ENCODE data around the gene TAF3.

The TAF3 gene

DNA sequence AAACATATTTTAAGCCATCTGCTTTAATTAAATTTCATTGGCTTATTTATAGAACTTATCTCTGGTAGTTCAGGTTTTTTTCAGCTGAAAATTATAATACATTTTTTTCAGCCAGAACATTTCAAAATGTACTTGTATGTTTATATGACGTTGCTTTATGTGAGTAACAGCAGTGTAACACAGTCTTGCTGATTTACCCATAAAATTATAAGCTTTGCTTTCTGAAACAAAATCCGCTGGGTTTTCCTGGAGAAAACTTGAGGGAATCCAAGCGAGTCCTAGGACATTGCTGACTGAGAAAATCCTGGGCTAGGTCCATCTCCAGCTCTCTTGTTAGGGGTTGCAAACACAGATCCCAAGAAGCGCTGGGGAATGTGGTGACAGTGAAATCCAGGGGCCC, 124.0 kb downstream of the TAF3 start:
- DNase-seq = no peak

DNA sequence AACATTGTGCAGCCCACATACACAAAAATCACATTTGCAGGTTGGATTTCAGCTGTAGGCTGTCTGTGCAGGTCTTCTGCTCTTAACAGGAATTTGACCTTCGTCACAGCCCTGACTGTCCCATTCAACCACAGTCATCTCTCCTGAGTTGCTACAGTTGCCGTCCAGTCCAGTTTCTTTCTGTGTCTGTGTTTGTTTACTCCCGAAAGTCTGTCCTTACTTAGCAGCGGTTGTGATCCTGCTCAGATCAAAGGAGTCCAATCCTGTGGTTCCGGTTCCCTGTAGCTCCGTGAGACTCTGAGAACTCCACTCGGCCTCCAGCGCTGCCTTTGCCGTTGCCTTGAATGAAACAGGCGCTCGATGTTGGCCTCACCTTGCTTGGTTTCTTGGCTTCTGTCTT, 124.6 kb downstream of the TAF3 start:
- DNase-seq = no peak

DNA sequence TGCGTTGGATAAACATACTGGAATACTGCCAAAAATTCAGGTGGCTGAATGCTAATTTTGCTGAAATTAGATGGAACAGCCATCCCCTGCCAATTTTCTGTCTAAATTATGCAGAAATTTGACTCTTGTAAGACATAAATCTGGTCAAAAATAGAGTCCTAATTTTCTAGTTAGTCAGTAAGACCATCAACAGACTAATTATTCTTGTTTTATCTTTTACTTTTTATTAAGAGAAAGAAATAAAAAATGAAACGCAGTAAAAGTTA, 125.8 kb downstream of the TAF3 start:
- DNase-seq = no peak

DNA sequence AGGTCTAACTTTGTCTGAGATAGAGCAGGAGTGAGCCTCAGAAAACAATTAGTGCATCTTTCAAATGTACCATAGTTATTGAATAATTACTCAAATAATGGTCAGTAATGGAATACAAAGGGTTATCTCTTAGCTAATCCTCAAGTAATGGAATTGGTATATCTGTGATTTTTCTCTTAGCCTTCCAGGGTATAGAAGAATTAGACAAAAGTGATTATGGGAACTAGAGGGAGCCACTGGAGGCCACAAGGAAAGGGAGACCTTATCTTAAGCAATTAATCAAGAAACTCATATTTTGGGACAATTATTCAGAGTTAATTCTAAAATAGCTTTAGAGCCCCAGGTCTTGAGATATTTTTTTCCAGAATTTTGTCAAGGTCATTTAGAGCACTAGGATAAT, 126.2 kb downstream of the TAF3 start:
- DNase-seq = no peak

DNA sequence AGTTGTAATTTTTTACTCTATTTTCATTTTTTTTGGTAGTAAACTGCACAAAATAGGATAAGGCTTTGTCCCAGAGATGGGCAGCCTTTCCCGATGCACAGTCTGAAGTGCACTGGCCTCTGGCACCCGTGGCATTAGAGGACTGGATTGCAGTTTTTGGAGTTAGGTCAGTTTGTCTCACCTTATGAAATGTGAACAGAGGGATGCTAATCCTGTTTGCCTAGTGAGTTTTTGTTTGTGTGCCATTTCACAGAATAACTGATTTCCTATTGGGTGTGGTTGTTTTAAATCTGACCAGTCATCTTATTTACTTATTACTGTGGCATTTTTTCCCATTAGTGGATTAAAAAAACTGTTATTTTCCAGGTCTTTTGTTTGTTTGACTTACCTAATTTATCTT, 126.7 kb downstream of the TAF3 start:
- no peak for DNase-seq

DNA sequence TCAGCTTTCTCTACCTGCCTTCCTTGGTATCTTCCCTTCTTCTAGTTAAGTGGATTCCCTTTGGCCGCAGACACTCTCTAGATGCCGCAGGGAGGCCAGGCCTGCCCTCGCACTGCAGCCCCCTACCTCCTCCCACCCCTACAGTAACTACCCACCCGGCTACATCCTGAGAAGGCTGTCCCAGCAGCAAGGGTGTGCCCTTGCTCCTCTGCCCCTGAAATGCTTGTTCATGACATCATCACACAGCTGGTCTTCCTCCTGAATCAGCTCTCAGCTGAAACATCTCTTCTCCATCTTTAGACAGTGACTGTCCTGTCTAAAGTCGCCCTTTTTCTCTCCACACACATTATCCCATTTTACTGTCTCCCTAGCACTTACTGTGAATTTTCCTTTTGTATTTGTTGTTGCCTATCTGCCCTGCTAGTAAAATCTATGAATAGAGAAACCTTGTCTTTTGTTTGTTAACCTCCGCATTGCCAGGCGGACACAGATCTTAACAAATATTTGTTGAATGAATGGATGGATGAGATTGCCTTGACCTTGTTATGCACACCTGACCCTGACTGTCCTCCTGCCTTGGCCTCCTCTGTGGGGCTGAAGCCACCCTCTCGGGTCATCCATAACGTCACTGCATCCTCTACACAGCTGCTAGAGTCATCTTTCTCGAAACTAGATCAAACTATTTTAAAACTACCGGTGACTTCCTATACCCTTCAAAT, 127.3 kb downstream of the TAF3 start:
- DNase-seq = no peak

DNA sequence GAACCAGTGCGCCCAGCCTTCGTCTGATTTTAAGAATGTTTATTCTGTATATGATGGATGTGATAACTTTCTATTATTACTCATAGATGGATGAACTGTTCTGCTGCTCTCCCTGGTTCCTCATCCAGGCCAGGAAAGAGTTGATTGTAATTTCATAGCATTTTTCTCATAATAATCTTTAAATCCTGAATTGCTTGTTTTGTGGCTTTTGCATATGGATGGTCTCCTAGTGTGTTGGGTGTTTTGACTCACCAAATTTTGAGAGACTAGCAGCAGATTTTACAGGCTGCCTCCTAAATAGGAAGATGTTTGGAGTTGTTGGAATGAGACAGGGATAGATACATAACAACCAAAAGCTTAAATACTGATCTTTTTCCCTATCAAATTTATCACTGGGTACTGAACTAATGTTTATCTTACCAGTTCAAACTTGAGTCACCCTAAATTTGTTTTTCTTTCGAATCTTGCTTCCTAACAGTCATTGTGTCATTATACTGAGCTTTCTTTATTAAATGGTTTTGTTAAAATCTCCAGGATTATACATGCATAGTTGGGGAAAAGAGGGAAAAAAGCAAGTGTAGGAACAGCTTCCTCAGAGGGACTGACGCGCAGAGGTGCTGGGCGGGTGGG, 130.2 kb downstream of the TAF3 start:
- no peak for DNase-seq

DNA sequence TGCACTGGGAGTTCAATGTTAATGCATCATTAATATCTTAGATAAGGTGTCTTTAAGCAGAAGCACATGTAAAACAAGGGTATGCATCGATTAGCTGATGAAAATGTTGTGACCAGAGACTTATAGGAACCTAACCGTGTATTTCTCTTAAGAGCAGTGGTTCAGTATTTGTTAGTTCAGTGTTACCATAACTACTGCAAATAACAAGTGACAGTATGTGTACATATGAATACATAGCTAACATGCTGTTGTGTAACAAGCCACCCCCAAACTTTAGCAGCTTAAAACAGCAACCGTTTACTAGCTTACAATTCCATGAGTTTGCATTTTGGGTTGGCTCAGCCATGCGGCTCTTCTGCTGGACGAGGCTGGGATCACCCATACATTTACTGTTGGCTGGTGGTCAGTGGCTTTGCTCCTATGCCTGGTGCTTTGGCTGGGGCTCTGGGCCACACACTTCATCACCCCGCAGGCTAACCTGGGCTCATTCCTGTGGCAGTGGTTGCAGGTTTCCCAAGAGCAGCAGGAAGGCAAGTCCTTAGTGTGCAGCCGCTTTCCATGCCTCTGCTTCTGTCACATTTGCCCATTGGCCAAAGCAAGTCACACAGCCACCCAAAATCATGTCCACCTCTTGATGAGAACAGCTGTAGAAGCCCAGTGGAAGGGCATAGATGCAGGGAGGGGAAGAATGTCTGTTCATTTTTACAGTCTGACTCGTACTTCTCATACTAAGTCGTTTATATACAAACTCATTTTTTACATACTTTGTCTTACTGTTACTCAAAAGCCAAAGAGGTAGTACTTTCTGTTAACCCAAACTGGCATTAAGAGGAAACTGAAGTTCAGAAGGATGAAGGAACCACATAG, 132.9 kb downstream of the TAF3 start:
- no peak for DNase-seq

DNA sequence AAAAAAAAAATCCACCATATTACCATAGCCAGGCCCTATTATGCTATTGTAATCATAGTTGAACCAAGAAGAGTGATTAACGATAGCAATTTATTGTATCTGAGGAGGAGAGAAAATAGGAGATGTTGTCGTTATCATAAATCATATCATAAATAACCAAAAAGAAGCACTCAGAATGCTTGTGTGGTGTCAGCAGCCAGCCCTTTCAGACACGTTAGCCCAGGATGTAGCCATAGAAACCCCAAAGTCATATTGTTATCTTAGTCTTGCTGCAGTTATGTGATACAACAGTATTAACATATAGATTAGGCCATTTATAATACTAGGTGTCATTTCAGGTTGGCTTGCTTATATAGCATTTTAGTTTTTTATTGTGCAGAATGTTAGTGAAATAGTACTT, 134.0 kb downstream of the TAF3 start:
- DNase-seq = no peak

DNA sequence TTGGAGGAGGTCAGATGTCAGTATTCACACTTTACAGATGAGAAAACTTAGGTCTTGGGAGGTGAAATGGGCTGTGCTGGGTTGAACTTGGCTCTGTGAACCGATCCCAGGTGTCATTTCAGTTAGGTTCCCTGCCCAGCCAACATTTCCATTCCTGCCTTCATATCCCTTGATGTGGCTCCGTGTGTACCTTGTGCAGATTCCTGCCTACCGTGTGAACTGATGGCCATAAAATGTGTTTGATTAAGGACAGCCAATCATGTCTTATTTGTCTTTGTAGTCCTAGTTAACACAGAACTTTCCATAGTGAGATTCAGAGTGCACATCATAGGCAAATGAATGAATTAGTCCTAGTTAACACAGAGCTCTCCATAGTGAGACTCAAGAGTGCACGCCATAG, 135.1 kb downstream of the TAF3 start:
- no peak for DNase-seq

DNA sequence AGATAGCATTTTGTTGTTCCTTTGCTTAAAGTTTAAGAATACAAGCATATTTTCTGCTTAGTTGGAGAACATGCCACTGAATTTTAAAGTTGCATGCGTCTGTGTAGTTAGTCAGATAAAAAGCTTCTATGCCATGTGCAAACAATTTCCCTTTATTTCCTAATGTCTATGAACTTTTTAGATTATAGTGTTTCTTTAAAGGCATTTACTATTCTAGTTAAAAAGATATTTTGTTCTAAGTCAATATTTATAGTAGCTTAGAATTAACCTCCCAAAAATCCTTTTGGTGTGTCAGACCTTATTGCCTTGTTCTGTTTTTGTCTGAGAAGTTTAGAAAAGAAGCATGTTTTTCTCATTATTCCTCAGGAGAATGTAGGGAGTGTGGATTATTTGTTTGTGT, 137.1 kb downstream of the TAF3 start:
- DNase-seq = no peak

DNA sequence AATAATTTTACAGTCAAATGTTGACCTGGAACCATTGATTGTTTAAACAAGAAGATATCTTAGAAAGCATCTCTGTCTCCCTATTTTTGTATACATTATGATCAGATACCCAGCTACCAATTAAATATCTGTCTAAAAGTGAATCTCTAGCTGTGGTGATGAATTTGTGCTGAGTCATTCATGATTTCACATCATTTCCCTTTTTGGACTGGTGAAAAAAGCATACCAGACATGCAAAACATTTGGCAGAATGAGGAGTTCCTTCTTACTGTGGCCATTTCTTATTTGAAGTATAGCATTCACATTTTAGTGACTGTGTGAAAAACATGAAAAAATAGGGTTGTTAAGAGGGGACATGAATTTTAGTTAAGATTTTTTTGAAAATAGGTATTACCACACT, 138.2 kb downstream of the TAF3 start:
- no peak for DNase-seq

DNA sequence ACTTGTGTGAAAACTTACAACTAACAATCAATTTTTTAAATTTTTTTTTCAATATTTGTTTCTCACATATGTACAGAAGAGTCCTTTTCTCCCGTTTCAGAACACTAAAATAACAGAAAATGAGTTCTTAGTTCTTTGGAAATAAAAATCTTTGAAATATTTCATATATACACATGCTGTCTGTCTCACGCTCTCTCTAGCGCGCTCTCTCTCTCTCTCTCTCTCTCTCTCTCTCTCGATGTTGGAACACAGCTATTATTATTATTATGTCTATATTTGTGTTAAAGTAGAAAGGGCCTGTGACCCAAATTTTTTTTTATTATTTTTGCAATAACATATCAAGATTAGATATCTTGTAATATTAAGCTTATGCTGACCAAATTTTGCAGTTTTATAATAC, 139.3 kb downstream of the TAF3 start:
- DNase-seq = no peak

DNA sequence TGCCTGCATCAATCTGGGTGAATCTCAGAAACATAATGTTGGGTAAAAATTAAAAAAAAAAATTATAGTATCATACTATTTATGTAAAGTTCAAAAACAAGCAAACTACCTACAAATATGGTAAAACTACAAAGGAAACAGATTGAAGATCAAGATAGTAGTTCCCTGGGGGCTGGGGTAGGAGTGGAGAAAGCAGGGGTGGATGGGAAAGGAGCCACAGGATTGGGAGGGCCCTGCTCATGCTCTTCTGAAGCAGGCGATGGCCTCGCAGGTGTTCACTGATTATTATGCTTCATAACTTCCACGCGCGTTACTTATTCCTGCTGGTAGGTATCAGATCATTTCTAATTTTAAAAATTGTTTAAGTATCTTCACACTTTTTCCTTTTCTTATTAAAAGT, 140.1 kb downstream of the TAF3 start:
- DNase-seq = no peak

DNA sequence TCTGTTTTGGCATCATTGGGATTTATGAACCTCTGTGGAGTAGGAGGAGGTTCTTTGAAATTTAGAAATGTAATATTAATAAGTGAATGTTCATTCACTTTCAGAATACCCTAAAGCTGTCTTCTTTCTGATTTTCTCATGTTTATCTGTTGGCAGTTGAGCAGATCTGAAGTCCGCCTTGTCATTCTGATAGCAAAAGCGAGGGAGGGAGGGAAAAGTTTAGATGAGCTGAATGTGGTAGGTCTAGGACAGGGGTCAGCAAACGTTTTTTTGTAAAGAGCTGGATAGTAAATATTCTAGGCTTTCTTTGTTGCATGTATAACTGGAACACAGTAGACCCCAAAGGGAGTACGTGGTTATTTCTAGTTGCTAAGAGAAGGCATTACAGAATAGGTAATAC, 141.8 kb downstream of the TAF3 start:
- DNase-seq = no peak

DNA sequence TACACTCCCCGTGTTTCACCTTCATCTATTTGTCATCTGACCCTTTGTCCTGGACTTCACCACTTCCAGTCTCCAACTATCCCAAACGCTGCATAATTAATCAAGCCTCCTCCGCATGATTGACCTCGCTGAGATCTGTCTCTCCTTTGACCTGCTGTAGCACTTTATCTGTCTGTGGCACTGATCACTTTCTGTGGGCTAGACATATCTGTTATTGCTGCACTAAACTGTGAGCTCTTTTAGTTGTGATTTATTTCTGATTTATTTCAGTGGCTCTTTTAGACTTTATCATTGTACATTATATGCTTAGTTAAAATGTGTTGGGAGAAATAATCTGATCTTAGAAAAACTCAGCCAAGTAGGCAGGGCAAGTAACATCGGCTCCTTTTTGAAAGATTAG, 144.3 kb downstream of the TAF3 start:
- no peak for DNase-seq

DNA sequence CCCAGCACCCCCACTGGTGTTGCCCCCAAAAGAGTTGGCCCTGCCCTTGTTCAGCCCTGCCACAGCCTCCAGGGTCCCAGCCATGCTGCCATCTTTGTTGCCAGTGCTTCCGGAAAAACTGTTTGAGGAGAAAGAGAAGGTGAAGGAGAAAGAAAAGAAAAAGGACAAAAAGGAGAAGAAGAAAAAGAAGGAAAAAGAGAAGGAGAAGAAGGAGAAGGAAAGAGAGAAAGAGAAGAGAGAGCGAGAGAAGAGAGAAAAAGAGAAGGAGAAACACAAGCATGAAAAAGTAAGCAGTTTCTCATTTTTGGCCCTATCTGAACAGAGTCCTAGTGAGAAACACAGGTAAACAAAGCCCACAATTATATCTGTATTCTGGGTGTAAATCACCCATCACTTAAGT, 147.2 kb downstream of the TAF3 start:
- DNase-seq = no peak

DNA sequence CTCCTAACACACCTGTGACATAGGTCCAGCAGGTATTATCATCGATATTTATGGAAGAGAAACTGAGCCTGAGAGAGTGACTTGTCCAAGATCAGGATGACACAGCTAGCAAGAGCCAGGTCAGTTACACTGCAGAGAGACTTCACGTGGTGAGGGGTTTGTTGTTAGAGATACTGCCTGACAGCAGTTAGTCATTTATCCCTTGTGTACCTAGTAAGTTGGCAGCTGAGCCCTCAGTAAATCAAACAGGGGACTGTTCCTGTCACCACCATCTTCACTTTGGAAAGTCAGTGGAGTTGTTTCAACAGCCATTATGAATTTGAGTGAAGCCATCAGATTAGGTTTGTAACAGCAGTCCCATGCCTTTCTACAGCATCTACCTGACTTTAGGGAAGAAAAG, 148.7 kb downstream of the TAF3 start:
- no peak for DNase-seq

DNA sequence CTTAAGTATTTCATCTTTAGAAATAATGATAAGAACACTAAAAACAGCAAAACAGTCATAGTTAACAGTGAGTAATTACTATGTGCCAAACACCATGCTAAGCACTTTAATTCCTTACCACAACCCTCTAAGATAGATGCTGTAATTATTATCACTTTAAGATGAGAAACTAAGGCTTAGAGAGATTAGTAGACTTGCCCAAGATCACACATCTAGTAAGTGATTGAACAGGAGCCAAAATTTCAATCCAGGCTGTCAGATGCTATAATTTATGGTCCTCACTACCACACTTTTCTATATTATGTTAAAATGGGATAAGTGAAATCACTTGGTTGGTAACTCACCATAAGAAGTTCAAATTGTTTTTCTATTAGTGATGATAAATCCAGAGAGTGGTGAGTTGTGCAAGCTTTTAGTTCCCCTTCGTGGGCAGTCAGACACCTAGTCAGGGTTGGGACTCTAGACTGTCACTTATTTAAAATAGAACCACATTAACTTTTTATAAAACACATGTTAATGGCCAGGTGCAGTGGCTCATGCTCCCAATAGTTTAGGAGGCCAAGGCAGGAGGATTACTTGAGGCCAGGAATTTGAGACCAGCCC, 150.3 kb downstream of the TAF3 start:
- no peak for DNase-seq

DNA sequence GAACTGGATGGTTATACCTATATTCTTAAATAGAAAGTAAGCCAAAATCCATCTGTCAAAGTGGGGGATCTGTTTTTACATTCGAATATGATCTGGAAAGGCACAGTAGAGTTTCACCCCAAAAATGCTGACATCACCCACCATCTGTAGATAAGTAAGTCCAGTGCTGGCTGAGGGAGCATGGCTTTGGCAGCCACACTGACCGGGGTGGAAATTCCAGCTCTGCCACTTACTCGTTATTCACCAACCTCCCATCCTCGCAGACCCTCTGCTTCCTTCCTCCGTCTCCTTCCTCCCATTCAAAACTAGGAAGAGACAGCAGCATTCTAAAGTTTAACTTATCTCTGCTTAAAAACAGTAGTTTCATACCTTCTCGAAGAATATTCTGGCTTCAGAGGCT, 151.3 kb downstream of the TAF3 start:
- no peak for DNase-seq

DNA sequence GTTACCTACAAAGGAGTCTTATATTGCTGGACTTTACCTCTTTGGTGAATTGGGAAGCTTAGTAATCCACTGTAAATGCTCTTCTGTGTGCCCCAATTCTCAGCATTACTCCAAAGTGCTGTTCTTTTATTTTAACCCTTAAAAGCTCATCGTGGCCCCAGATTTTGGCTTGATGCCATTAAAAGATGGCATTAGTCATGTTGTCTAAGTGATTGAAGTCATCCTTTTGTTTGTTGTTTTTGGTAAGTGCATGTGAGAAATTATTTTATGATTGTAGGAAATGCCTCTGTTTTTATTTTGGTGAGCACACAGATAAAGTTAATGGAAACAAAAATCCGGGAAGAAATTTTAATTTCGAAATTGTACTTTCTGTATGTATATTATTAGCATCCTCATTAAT, 153.6 kb downstream of the TAF3 start:
- DNase-seq = no peak

DNA sequence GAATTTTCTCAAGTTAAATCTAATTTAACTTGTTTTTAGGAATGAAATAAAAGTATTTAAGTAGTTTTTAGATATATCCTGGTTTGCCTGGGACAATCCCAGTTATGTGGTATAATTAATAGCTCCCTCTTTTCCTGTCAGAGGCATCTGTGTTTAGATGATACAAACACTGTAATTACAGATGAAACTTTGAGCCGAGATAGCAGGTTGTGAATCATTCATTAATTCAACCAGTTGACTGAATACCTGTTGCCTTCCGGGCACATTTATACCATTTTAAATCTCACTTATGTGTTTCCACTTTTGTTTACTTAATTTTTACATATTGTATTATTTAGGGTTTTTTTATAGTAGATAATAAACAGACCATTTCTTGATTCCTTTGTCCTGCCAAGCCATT, 154.1 kb downstream of the TAF3 start:
- no peak for DNase-seq

DNA sequence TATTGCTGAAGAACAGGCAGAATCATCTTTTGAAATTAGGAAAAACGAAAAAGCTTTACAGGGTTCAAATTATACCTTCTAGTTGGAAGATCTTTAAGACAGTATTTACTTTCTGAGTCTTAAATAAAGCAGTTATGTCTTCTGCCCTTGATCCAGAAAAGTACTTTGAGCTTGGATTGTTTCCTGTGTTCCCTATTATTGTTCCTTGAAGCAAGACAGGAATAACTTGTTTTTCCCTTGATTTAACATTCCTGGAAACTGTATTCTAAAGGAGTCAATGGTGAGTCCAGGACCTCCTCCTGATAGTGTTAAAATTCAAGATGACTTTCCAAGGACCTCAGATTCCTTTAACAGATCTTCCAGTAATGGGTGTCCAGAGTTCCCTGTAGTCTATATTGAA, 161.9 kb downstream of the TAF3 start:
- DNase-seq = no peak

DNA sequence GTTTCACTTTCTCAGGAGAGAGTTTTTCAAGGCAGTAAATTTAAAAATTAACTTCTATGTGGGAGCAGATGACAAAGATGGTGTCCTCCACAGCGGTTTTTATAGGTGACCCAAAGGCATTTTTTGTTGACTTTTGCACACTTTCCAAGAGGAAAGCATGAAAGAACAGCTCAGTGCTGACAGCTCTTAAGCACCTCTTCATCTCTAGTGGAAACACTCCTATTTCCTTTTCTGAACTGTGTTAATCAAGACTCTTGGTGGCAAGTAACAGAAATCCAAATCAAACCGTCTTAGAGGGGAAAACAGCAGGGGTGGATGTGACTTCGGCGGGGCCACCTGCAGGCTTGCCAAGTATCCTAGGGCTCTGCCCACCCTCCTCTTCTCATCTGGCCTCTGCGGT, 164.4 kb downstream of the TAF3 start:
- no peak for DNase-seq

Measured in SW 1271 (cell line).